H9 (cell line): ENCODE data around the gene TSKU. TPM values are rescaled to one million over a fixed set of nuclear protein-coding genes. Genes with fewer than 3 reads are reported as not detected.

ENCODE experiments used
- DNase-seq: peaks from one replicate; pipeline ENCODE4 v3.0.0-alpha.2; 2017
- H2AFZ ChIP-seq: one replicate; pipeline ENCODE4 v1.6.1; 2013; ENCODE audit warnings: mild to moderate bottlenecking, low read length, control low read depth, moderate library complexity
- H2AK5ac ChIP-seq: 2 replicates; pipeline ENCODE4 v1.6.1; 2013; ENCODE audit warnings: low read length, control low read depth, mixed read lengths; ENCODE audit not compliant: insufficient read length
- H2BK120ac ChIP-seq: one replicate; pipeline ENCODE4 v1.6.1; 2013; ENCODE audit warnings: low read depth, mild to moderate bottlenecking, low read length, control low read depth, inconsistent platforms; ENCODE audit not compliant: poor library complexity, severe bottlenecking
- H2BK12ac ChIP-seq: 2 replicates; pipeline ENCODE4 v1.6.1; 2013; ENCODE audit warnings: low read length, control low read depth, mixed read lengths, low read depth; ENCODE audit not compliant: insufficient read length
- H2BK15ac ChIP-seq: 2 replicates; pipeline ENCODE4 v1.6.1; 2013; ENCODE audit warnings: low read depth, low read length, control low read depth
- H2BK20ac ChIP-seq: one replicate; pipeline ENCODE4 v1.6.1; 2013; ENCODE audit warnings: low read depth, mild to moderate bottlenecking, low read length, control low read depth, inconsistent platforms; ENCODE audit not compliant: poor library complexity, severe bottlenecking
- H2BK5ac ChIP-seq: 2 replicates; pipeline ENCODE4 v1.6.1; 2013; ENCODE audit warnings: low read length, control low read depth, mixed read lengths; ENCODE audit not compliant: insufficient read length
- H3K14ac ChIP-seq: 2 replicates; pipeline ENCODE4 v1.6.1; 2013; ENCODE audit warnings: low read length, control low read depth; ENCODE audit not compliant: insufficient read depth
- H3K18ac ChIP-seq: 2 replicates; pipeline ENCODE4 v1.6.1; 2013; ENCODE audit warnings: low read depth, mild to moderate bottlenecking, mixed read lengths, low read length, control low read depth; ENCODE audit not compliant: insufficient read length
- H3K23ac ChIP-seq: 2 replicates; pipeline ENCODE4 v1.6.1; 2013; ENCODE audit warnings: low read length, control low read depth, mixed read lengths, low read depth; ENCODE audit not compliant: insufficient read length
- H3K23me2 ChIP-seq: 2 replicates; pipeline ENCODE4 v1.6.1; 2013; ENCODE audit warnings: low read depth, mild to moderate bottlenecking, mixed read lengths, low read length, control low read depth; ENCODE audit not compliant: insufficient read length, poor library complexity, severe bottlenecking
- H3K27ac ChIP-seq: 2 replicates; pipeline ENCODE4 v1.5.1; 2013; ENCODE audit warnings: low read length, control low read depth, mixed read lengths, low read depth; ENCODE audit not compliant: insufficient read length
- H3K27me3 ChIP-seq: 2 replicates; pipeline ENCODE4 v1.6.1; 2013; ENCODE audit warnings: low read length, control low read depth, inconsistent platforms; ENCODE audit not compliant: insufficient read depth
- H3K4ac ChIP-seq: 2 replicates; pipeline ENCODE4 v1.6.1; 2013; ENCODE audit warnings: low read depth, mild to moderate bottlenecking, control low read depth, inconsistent platforms, low read length, moderate library complexity
- H3K4me1 ChIP-seq: 2 replicates; pipeline ENCODE4 v1.6.1; 2013; ENCODE audit warnings: low read length, control low read depth, inconsistent platforms; ENCODE audit not compliant: insufficient read depth
- H3K4me2 ChIP-seq: 2 replicates; pipeline ENCODE4 v1.6.1; 2013; ENCODE audit warnings: low read length, control low read depth, mixed read lengths; ENCODE audit not compliant: insufficient read length, insufficient read depth
- H3K56ac ChIP-seq: 2 replicates; pipeline ENCODE4 v1.6.1; 2013; ENCODE audit warnings: low read depth, mild to moderate bottlenecking, mixed read lengths, low read length, control low read depth; ENCODE audit not compliant: insufficient read length
- H3K79me1 ChIP-seq: 2 replicates; pipeline ENCODE4 v1.6.1; 2013; ENCODE audit warnings: low read depth, mild to moderate bottlenecking, moderate library complexity, low read length, control low read depth, inconsistent platforms; ENCODE audit not compliant: insufficient read depth, poor library complexity, severe bottlenecking
- H3K79me2 ChIP-seq: 2 replicates; pipeline ENCODE4 v1.6.1; 2013; ENCODE audit warnings: low read length, control low read depth, inconsistent platforms; ENCODE audit not compliant: insufficient read depth
- H3K9ac ChIP-seq: 2 replicates; pipeline ENCODE4 v1.6.1; 2013; ENCODE audit warnings: low read length, control low read depth, mixed read lengths; ENCODE audit not compliant: insufficient read length; ENCODE audit errors: extremely low read depth
- H3K9me3 ChIP-seq: one replicate; pipeline ENCODE4 v1.6.1; 2013; ENCODE audit warnings: low read depth, low read length, inconsistent platforms; ENCODE audit not compliant: control insufficient read depth
- H3T11ph ChIP-seq: one replicate; pipeline ENCODE4 v1.6.1; 2013; ENCODE audit warnings: mild to moderate bottlenecking, low read length, control low read depth, inconsistent platforms
- H4K20me1 ChIP-seq: one replicate; pipeline ENCODE4 v1.6.1; 2013; ENCODE audit not compliant: control insufficient read depth, insufficient read length, insufficient read depth
- H4K5ac ChIP-seq: 2 replicates; pipeline ENCODE4 v1.6.1; 2013; ENCODE audit warnings: low read depth, mild to moderate bottlenecking, mixed read lengths, low read length, control low read depth; ENCODE audit not compliant: insufficient read length
- H4K8ac ChIP-seq: replicated peaks from 2 replicates; pipeline ENCODE4 v1.6.1; 2013; ENCODE audit warnings: low read length, control low read depth, mixed read lengths, low read depth; ENCODE audit not compliant: insufficient read length
- H4K91ac ChIP-seq: 2 replicates; pipeline ENCODE4 v1.6.1; 2013; ENCODE audit warnings: low read depth, mild to moderate bottlenecking, moderate library complexity, mixed read lengths, low read length, control low read depth; ENCODE audit not compliant: insufficient read length
- H3K27ac Mint-ChIP-seq, 3 experiments: 2 replicates in 2 of 3; 3 replicates in 1 of 3; pipeline ENCODE4 v1.8.0; 2020 to 2021; ENCODE audit warnings: mixed read lengths in 3 of 3, mild to moderate bottlenecking in 1 of 3, moderate library complexity in 1 of 3
- H3K27me3 Mint-ChIP-seq: 2 replicates; pipeline ENCODE4 v1.8.0; 2021; ENCODE audit warnings: low read depth, mild to moderate bottlenecking, moderate library complexity, mixed read lengths
- H3K36me3 Mint-ChIP-seq, 3 experiments: 2 replicates in 2 of 3; 3 replicates in 1 of 3; pipeline ENCODE4 v1.8.0; 2020 to 2021; ENCODE audit warnings: low read depth in 3 of 3, mixed read lengths in 3 of 3; ENCODE audit not compliant: insufficient read depth in 1 of 3
- H3K4me1 Mint-ChIP-seq, 2 experiments: 2 replicates each; pipeline ENCODE4 v1.8.0; 2020; ENCODE audit warnings: mixed read lengths in 2 of 2
- H3K4me3 Mint-ChIP-seq, 2 experiments: 2 replicates in 1 of 2; 3 replicates in 1 of 2; pipeline ENCODE4 v1.8.0; 2020 to 2021; ENCODE audit warnings: mild to moderate bottlenecking in 2 of 2, mixed read lengths in 2 of 2, moderate library complexity in 1 of 2
- H3K9me3 Mint-ChIP-seq, 2 experiments: 2 replicates in 1 of 2; 3 replicates in 1 of 2; pipeline ENCODE4 v1.8.0; 2020; ENCODE audit warnings: mild to moderate bottlenecking in 2 of 2, mixed read lengths in 2 of 2, moderate library complexity in 1 of 2
- CTCF ChIP-seq: fragments of 200-600 bp; sonication (generic); conservative IDR thresholded peaks from 3 replicates; pipeline ENCODE4 v1.8.0; 2021; ENCODE audit warnings: antibody characterized with exemption, mild to moderate bottlenecking
- WGBS: extraction: QIAGEN DNeasy Blood & Tissue Kit; methylation state at CpG from one replicate; pipeline ENCODE4 v1.1.7; 2013; ENCODE audit warnings: missing lambda C conversion rate, low lambda C conversion rate, mixed read lengths; ENCODE audit not compliant: insufficient read length; ENCODE audit errors: extremely low coverage; 5-methylcytosine and 5-hydroxymethylcytosine counted together
- total RNA-seq: library from RNA; stranded (reverse); gene quantifications from 2 replicates; pipeline ENCODE4 v1.2.1, GENCODE V29; 2021

Gene TSKU
- total RNA-seq, 1 experiment from 2014 or later = 25.4 TPM

GRCh38 chr11:76797341-76798201 lies 14.4 kb downstream of the TSKU start:
- Mint-ChIP-seq H3K9me3 (peaks cover 3% of the 10 kb centered on the region in 2 experiments), H3K36me3 (peaks cover 12 to 23% (median 16%) of the 10 kb centered on the region in 3 experiments), H3K27ac (no peak overlapping the region), H3K4me1 (peaks cover 50 to 62% of the 10 kb centered on the region in 2 experiments), H3K27me3 (peaks cover 7% of the 10 kb centered on the region), H3K4me3 (no peak overlapping the region)
- no peak overlapping the region for H3K9ac ChIP-seq
- H3K4me1 ChIP-seq = no peaks in the 10 kb centered on the region; the same call in 1 of the 2 replicates
- H3K9me3 ChIP-seq = no peaks in the 10 kb centered on the region
- TF ChIP-seq CTCF = no peak
- no peak overlapping the region for H3K27ac ChIP-seq
- no peak overlapping the region for H2BK5ac ChIP-seq
- no peak overlapping the region for H3K4ac ChIP-seq
- no peak overlapping the region for H2BK120ac ChIP-seq
- H2BK12ac ChIP-seq = no peak overlapping the region
- no peak overlapping the region for H3K18ac ChIP-seq
- no peak overlapping the region for H3K4me2 ChIP-seq
- no peak overlapping the region for H3K23ac ChIP-seq
- H2BK20ac ChIP-seq = no peak overlapping the region
- H2AK5ac ChIP-seq = no peak overlapping the region
- H3K14ac ChIP-seq = no peak overlapping the region
- no peaks in the 10 kb centered on the region for H3K27me3 ChIP-seq
- H3K79me2 ChIP-seq = peaks cover 2% of the 10 kb centered on the region; the same call in 1 of the 2 replicates
- no peak overlapping the region for H4K91ac ChIP-seq
- no peak overlapping the region for H3T11ph ChIP-seq
- H4K20me1 ChIP-seq = no peaks in the 10 kb centered on the region
- no CpG with 5 or more reads among the region's 11 CpGs for WGBS
- H2AFZ ChIP-seq = no peak overlapping the region
- no peaks in the 10 kb centered on the region for H3K23me2 ChIP-seq
- no peak overlapping the region for H4K5ac ChIP-seq
- H3K56ac ChIP-seq = no peak overlapping the region
- DNase-seq = no peak
- no peak overlapping the region for H4K8ac ChIP-seq
- no peak overlapping the region for H2BK15ac ChIP-seq
- H3K79me1 ChIP-seq = no peaks in the 10 kb centered on the region
